Measurements from ENCODE around the gene ASTN1. TPM values are rescaled to one million over a fixed set of nuclear protein-coding genes. Genes with fewer than 3 reads are reported as not detected.

The ASTN1 gene
- total and polyA plus RNA-seq, 9 of the 15 experiments (the other 6 are each of a cell fraction or from before 2014, with no cell fraction given) = 0.05 to 0.22 (median 0.18) TPM

DNA sequence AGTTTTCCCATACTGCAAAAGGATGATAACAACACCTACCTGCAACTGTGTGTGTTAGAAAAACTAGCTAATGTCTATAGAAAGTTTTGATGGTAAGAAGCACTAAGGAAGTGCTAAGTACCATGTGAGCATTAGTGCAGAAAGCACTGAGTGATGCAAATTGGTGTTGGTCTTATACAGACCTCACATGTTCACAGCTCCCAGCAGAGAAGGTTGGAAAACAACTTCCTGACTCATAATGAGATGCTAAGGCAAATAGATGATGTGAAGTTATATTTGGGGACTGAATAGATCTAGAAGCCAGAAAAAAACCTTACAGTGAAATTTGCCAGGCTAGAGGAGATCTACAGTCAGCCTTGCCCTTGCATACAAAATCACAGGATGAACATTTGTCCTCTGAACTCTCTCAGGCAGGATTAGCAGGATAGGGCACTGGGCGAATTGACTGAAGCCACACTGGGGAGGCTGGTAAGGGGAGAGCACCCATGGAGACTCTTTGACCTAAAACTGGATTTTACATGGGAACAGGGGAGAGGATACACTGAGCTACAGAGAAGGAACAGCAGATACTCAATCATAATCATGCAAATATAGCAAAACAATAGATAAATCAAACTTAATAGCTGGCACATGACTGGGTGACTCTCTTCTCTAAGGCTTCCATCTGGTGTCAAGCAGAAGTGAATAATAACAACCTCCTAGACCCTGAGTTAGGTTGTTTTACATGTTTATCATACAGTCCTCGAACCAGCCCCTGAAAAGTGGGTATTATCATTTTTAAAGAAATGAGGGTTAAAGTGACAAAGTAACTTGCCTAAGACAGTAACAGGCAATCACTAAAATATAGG, 61.3 kb downstream of the ASTN1 start:
- no peaks in the 10 kb centered on the region for H3K9me1 ChIP-seq (ENCODE audit: control insufficient read depth, insufficient read depth, low read length)
- H3K9me3 ChIP-seq (replicated peaks; ENCODE audit: control insufficient read depth, insufficient read depth, low read depth, low read length) = no peaks in the 10 kb centered on the region
- no peak for ATAC-seq
- FAIRE-seq = no peak
- ChIA-PET CTCF (ENCODE audit: low intra/inter-chr PET ratio) (no interaction called here), POLR2A (no interaction called here)
- H3K4me3 ChIP-seq = no peak overlapping the region
- H4K20me1 ChIP-seq (replicated peaks; ENCODE audit: control insufficient read depth, insufficient read depth, low read length) = no peaks in the 10 kb centered on the region
- H3K79me2 ChIP-seq (ENCODE audit: control insufficient read depth, insufficient read depth, low read length) = no peaks in the 10 kb centered on the region
- no peak overlapping the region for H2AFZ ChIP-seq (ENCODE audit: low read depth, low read length)
- H3K36me3 ChIP-seq (ENCODE audit: control insufficient read depth, insufficient read depth, low read length) = no peaks in the 10 kb centered on the region
- no peak for DNase-seq (ENCODE audit: extremely low read depth in 1 of 4, low spot score in 3 of 4)
- no peaks in the 10 kb centered on the region for H3K27me3 ChIP-seq (ENCODE audit: control insufficient read depth in 2 of 2, insufficient read depth in 2 of 2, low read length in 2 of 2)
- 0% methylated on average over 2 of the region's 2 CpGs for WGBS (ENCODE audit: insufficient coverage, low coverage, missing lambda C conversion rate)
- no peak for TF ChIP-seq CHD1 (IDR thresholded peaks at IDR 0.05; ENCODE audit: low read length)
- no peak for TF ChIP-seq BCL6 (CRISPR knock-in tag; IDR thresholded peaks at IDR 0.05)
- no peak for TF ChIP-seq ESRRB (CRISPR knock-in tag; IDR thresholded peaks at IDR 0.05; ENCODE audit: borderline replicate concordance)
- TF ChIP-seq, protein P1, sequence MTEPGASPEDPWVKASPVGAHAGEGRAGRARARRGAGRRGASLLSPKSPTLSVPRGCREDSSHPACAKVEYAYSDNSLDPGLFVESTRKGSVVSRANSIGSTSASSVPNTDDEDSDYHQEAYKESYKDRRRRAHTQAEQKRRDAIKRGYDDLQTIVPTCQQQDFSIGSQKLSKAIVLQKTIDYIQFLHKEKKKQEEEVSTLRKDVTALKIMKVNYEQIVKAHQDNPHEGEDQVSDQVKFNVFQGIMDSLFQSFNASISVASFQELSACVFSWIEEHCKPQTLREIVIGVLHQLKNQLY (CRISPR knock-in tag; conservative IDR thresholded peaks at IDR 0.05) = no peak
- TF ChIP-seq NEUROD1 (IDR thresholded peaks at IDR 0.05; ENCODE audit: borderline replicate concordance, low read depth, low read length, partially characterized antibody) = no peak
- TF ChIP-seq ZNF23 (CRISPR knock-in tag; IDR thresholded peaks at IDR 0.05) = no peak
- TF ChIP-seq, protein P2, sequence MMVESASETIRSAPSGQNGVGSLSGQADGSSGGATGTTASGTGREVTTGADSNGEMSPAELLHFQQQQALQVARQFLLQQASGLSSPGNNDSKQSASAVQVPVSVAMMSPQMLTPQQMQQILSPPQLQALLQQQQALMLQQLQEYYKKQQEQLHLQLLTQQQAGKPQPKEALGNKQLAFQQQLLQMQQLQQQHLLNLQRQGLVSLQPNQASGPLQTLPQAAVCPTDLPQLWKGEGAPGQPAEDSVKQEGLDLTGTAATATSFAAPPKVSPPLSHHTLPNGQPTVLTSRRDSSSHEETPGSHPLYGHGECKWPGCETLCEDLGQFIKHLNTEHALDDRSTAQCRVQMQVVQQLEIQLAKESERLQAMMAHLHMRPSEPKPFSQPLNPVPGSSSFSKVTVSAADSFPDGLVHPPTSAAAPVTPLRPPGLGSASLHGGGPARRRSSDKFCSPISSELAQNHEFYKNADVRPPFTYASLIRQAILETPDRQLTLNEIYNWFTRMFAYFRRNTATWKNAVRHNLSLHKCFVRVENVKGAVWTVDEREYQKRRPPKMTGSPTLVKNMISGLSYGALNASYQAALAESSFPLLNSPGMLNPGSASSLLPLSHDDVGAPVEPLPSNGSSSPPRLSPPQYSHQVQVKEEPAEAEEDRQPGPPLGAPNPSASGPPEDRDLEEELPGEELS (CRISPR knock-in tag; IDR thresholded peaks at IDR 0.05; ENCODE audit: borderline replicate concordance) = no peak
- no peak for TF ChIP-seq PCBP2 (IDR thresholded peaks at IDR 0.05; ENCODE audit: low read depth, low read length, poor library complexity, severe bottlenecking)
- no peak for TF ChIP-seq ZNF436 (CRISPR knock-in tag; IDR thresholded peaks at IDR 0.05)
- TF ChIP-seq, protein P3, sequence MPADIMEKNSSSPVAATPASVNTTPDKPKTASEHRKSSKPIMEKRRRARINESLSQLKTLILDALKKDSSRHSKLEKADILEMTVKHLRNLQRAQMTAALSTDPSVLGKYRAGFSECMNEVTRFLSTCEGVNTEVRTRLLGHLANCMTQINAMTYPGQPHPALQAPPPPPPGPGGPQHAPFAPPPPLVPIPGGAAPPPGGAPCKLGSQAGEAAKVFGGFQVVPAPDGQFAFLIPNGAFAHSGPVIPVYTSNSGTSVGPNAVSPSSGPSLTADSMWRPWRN (IDR thresholded peaks at IDR 0.05; ENCODE audit: low read depth) = no peak
- no peak for TF ChIP-seq MCM2 (IDR thresholded peaks at IDR 0.05; ENCODE audit: low read depth)
- no peak for TF ChIP-seq PHB2 (IDR thresholded peaks at IDR 0.05; ENCODE audit: low read depth)
- no peak for TF ChIP-seq YBX1 (IDR thresholded peaks at IDR 0.05)
- TF ChIP-seq EGR1 (conservative IDR thresholded peaks at IDR 0.05) = no peak
- TF ChIP-seq ZNF431 (CRISPR knock-in tag; IDR thresholded peaks at IDR 0.05) = no peak
- TF ChIP-seq, protein P4, sequence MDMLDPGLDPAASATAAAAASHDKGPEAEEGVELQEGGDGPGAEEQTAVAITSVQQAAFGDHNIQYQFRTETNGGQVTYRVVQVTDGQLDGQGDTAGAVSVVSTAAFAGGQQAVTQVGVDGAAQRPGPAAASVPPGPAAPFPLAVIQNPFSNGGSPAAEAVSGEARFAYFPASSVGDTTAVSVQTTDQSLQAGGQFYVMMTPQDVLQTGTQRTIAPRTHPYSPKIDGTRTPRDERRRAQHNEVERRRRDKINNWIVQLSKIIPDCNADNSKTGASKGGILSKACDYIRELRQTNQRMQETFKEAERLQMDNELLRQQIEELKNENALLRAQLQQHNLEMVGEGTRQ (CRISPR knock-in tag; IDR thresholded peaks at IDR 0.05) = no peak
- H3K27ac ChIP-seq (ENCODE audit: extremely low read depth, low read depth, low read length) = no peak overlapping the region
- no peak overlapping the region for H3K9ac ChIP-seq (ENCODE audit: insufficient read depth in 1 of 2, low read depth in 2 of 2, low read length in 2 of 2)
- no peaks in the 10 kb centered on the region for H3K4me1 ChIP-seq (replicated peaks in 1 of 2; ENCODE audit: control insufficient read depth in 2 of 2, insufficient read depth in 2 of 2, low read length in 2 of 2)
- in situ Hi-C loops (cut with MboI) = no loop called here
- intact Hi-C loops (cut with micrococcal nuclease) = no loop called here
- H3K4me2 ChIP-seq (ENCODE audit: insufficient read depth, low read length) = no peak overlapping the region
- BruUV-seq (replicated peaks) = no TSS peak

All from K562 (cell line).